HL-60 (cell line): Measurements from ENCODE around the gene SCYGR8.
A peak's percentile ranks its signal among the peaks of the same experiment; 100 is the strongest.
"Not testable (repeated sequence)": the region's sequence is repeated elsewhere in the genome, so short reads cannot be mapped to it uniquely, and the experiment has no call there.

ENCODE experiments used
- DNase-seq, 2 experiments: peaks; one replicate each; pipeline ENCODE4 v3.0.0-alpha.2; 2010 to 2020; ENCODE audit warnings: low read depth in 1 of 2, low spot score in 1 of 2
- H3K27ac ChIP-seq: fragments of 250-450 bp; sonication (Bioruptor Pico); replicated peaks from 2 replicates; pipeline ENCODE4 v1.5.1; 2020; ENCODE audit warnings: mild to moderate bottlenecking, moderate library complexity
- H3K27me3 ChIP-seq: fragments of 250-450 bp; sonication (Bioruptor Pico); 2 replicates; pipeline ENCODE4 v1.5.1; 2021; ENCODE audit warnings: mild to moderate bottlenecking, moderate library complexity; ENCODE audit not compliant: insufficient read depth, poor library complexity, severe bottlenecking
- H3K4me3 ChIP-seq: replicated peaks from 2 replicates; pipeline ENCODE4 v1.5.1; 2011; ENCODE audit warnings: mild to moderate bottlenecking, control low read depth, low read length; ENCODE audit not compliant: insufficient read depth
- GABPA ChIP-seq: IDR thresholded peaks from 2 replicates; pipeline ENCODE4 v1.6.1; 2012; ENCODE audit warnings: low read depth
- POLR2AphosphoS5 ChIP-seq: IDR thresholded peaks from 2 replicates; pipeline ENCODE4 v1.6.1; 2012; ENCODE audit warnings: low read depth
- SPI1 ChIP-seq: IDR thresholded peaks from 2 replicates; pipeline ENCODE4 v1.6.1; 2012; ENCODE audit warnings: low read depth, mild to moderate bottlenecking, borderline replicate concordance
- TF ChIP-seq, protein P1 (sequence below): IDR thresholded peaks from 2 replicates; pipeline ENCODE4 v1.6.1; 2012; ENCODE audit warnings: low read depth; ENCODE audit not compliant: insufficient replicate concordance
- TF ChIP-seq, protein P2 (sequence below): IDR thresholded peaks from one replicate; pipeline ENCODE4 v1.5.1; 2011; ENCODE audit warnings: low read length, control low read depth, inconsistent platforms; ENCODE audit not compliant: insufficient read depth

SCYGR8 gene

DNA sequence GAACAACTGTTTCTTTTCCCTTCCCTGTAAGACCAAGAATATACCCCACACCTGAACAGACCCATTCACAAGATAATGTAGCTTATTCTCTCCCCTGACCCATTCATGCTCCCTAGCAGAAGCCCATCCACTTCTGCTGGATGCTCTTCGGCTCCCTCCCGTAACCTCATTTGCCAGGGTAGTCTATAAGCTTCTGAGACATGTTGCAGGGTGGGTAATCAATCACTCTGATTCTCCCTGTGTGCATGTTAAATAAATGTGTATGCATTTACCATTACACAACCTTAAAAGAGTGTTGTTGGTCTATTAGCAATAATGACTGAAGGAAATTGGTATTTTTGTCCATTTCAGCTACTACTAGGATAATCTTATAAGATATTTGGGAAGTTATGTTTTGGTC, 29.2 kb upstream of the SCYGR8 start:
- DNase-seq: no peak
- Histone ChIP-seq H3K27me3 (no peaks in the 10 kb centered on the region), H3K27ac (no peak overlapping the region), H3K4me3 (no peak overlapping the region)
- TF ChIP-seq POLR2AphosphoS5 (no peak), GABPA (no peak), SPI1 (no peak)
- TF ChIP-seq, protein P1, sequence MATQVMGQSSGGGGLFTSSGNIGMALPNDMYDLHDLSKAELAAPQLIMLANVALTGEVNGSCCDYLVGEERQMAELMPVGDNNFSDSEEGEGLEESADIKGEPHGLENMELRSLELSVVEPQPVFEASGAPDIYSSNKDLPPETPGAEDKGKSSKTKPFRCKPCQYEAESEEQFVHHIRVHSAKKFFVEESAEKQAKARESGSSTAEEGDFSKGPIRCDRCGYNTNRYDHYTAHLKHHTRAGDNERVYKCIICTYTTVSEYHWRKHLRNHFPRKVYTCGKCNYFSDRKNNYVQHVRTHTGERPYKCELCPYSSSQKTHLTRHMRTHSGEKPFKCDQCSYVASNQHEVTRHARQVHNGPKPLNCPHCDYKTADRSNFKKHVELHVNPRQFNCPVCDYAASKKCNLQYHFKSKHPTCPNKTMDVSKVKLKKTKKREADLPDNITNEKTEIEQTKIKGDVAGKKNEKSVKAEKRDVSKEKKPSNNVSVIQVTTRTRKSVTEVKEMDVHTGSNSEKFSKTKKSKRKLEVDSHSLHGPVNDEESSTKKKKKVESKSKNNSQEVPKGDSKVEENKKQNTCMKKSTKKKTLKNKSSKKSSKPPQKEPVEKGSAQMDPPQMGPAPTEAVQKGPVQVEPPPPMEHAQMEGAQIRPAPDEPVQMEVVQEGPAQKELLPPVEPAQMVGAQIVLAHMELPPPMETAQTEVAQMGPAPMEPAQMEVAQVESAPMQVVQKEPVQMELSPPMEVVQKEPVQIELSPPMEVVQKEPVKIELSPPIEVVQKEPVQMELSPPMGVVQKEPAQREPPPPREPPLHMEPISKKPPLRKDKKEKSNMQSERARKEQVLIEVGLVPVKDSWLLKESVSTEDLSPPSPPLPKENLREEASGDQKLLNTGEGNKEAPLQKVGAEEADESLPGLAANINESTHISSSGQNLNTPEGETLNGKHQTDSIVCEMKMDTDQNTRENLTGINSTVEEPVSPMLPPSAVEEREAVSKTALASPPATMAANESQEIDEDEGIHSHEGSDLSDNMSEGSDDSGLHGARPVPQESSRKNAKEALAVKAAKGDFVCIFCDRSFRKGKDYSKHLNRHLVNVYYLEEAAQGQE: no peak
- TF ChIP-seq, protein P2, sequence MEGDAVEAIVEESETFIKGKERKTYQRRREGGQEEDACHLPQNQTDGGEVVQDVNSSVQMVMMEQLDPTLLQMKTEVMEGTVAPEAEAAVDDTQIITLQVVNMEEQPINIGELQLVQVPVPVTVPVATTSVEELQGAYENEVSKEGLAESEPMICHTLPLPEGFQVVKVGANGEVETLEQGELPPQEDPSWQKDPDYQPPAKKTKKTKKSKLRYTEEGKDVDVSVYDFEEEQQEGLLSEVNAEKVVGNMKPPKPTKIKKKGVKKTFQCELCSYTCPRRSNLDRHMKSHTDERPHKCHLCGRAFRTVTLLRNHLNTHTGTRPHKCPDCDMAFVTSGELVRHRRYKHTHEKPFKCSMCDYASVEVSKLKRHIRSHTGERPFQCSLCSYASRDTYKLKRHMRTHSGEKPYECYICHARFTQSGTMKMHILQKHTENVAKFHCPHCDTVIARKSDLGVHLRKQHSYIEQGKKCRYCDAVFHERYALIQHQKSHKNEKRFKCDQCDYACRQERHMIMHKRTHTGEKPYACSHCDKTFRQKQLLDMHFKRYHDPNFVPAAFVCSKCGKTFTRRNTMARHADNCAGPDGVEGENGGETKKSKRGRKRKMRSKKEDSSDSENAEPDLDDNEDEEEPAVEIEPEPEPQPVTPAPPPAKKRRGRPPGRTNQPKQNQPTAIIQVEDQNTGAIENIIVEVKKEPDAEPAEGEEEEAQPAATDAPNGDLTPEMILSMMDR: no peak

DNA sequence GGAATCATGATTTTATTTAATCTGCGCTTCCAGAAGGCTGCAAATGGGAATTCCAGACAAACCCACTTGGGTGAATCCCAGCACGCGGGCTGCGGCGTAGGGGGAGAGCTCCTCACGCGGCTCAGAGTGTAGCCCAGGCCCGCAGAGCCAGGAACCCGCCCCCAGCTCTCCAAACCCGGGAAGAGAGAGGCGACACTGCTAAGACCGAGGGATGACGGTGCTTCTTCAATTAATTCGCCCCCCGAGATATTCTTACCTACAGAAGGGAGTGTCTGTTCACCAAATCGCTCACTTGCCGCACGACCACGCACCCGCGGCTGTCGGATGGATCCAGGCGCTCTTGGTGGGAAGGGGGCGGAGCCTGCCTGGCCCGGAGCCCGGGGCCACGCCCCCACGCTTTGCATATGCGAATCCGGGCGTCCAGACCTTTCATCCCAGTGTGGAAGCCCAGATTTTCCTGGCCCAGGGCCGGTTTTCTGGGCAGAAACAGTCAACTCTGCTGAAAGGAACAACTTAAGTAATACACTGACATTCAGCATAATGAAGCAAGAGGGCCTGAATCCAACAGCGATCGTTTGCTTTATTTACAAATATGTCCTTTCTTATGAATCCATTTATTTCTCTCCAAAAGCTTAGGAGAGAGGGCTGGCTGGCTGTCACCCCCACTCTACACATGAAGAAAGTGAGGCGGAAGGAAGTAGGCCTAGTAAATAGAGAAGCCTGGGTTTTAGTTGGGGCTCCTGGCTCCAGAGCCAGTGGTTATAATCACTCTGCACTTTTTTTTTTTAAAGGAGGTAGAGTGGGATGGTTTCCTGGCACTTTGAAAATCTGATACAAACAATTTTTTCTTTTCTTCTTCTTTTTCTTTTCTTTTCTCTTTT, 27.8 kb upstream of the SCYGR8 start, which contains the start of gene SLC19A3:
SLC19A3 (minus strand) TSS at position 342 of the 881 bp plus-strand sequence. CDS start 15,710 bp downstream, outside the sequence.
- H3K27me3 ChIP-seq: no peaks in the 10 kb centered on the region
- DNase-seq: no peak
- TF ChIP-seq, protein P1: no peak
- no peak for TF ChIP-seq GABPA
- no peak for TF ChIP-seq POLR2AphosphoS5
- no peak for TF ChIP-seq SPI1
- no peak within 1 kb of the TSS for H3K4me3 ChIP-seq
- no peak within 1 kb of the TSS for H3K27ac ChIP-seq

DNA sequence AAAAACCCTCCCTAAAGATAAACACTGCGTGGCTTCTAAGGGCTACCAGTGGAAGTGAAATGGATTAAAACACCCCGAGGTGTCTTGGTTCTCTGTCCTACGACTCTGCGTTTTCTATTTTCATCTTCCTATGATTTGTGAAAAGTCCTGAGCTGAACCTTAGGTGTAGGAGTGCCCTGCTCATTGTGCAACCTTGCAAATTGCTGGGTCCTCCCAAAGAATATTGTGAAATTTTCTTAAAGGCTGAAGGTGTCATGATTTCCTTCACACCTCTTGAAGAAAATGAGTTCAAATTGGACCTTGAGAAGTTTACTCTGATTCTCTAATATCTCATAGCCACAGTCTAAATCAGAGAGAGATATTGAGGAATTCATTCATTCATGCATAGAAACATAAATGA, 26.1 kb upstream of the SCYGR8 start:
- H3K27ac ChIP-seq: no peak overlapping the region
- H3K27me3 ChIP-seq: peaks cover 2% of the 10 kb centered on the region
- TF ChIP-seq, protein P1: no peak
- TF ChIP-seq SPI1: no peak
- no peak for DNase-seq
- H3K4me3 ChIP-seq: no peak overlapping the region

DNA sequence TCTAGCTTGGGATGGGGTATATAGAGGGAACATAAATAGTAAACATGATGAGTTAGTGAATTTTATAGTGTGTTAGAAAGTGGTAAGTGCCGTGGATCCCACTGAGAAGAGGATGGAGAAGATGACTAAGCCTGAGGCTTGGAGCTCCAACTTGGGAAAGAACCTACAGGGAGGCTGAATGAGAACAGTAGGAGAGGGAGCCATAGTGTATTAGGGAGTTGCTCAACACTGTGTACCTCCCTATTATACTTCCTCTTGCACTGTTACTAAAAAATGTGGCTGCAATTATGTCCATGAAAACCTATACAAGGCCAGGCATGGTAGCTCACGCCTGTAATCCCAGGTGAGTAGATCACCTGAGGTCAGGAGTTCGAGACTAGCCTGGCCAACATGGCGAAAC, 25.0 kb upstream of the SCYGR8 start:
- H3K27ac ChIP-seq: no peak overlapping the region
- H3K4me3 ChIP-seq: no peak overlapping the region
- TF ChIP-seq SPI1 (no peak), POLR2AphosphoS5 (no peak), GABPA (no peak)
- TF ChIP-seq, protein P2: no peak
- TF ChIP-seq, protein P1: no peak
- H3K27me3 ChIP-seq: peaks cover 2% of the 10 kb centered on the region
- DNase-seq: peak in 1 of 2 experiments; percentile 29

DNA sequence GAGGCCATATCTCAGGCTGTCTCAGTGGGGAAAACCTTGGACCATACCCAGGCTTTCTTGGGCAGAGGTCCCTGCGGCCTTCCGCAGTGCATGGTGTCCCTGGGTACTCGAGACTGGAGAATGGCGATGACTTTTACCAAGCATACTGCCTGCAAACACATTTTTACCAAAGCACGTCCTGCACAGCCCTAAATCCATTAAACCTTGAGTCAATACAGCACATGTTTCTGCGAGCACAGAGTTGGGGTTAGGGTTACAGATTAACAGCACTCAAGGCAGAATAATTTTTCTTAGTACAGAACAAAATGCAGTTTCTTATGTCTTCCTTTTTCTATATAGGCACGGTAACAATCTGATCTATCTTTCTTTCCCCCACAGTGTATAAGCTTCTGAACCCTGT, 22.9 kb upstream of the SCYGR8 start:
- not testable (repeated sequence) for H3K27ac ChIP-seq, DNase-seq, H3K4me3 ChIP-seq, H3K27me3 ChIP-seq
